AG04449 (cell line): ENCODE data around the gene R3HDM2.
"Not testable (repeated sequence)": the region's sequence is repeated elsewhere in the genome, so short reads cannot be mapped to it uniquely, and the experiment has no call there.

Experiments
- CTCF ChIA-PET: fragments of 350-600 bp; formaldehyde crosslinking; extraction: SDS; loops from one replicate; lab custom pipeline; 2021; ENCODE audit warnings: antibody characterized with exemption; lab: Yijun Ruan, JAX
- POLR2A ChIA-PET: fragments of 400-600, 350-600 bp; formaldehyde crosslinking; extraction: SDS; loops from one replicate; lab custom pipeline; 2020; ENCODE audit warnings: antibody characterized with exemption, inconsistent platforms; lab: Yijun Ruan, JAX
- DNase-seq: peaks from one replicate; pipeline ENCODE4 v3.0.0-alpha.2; 2010; ENCODE audit warnings: low read depth, low spot score
- H3K4me3 ChIP-seq: 2 replicates; pipeline ENCODE4 v1.5.1; 2011; ENCODE audit warnings: low read depth, mild to moderate bottlenecking, control low read depth, low read length
- TF ChIP-seq, protein P1 (sequence below): IDR thresholded peaks from one replicate; pipeline ENCODE4 v1.5.1; 2011; ENCODE audit warnings: mild to moderate bottlenecking, moderate library complexity, low read length, control low read depth, inconsistent platforms; ENCODE audit not compliant: insufficient read depth; ENCODE audit errors: missing control alignments

Gene R3HDM2

DNA sequence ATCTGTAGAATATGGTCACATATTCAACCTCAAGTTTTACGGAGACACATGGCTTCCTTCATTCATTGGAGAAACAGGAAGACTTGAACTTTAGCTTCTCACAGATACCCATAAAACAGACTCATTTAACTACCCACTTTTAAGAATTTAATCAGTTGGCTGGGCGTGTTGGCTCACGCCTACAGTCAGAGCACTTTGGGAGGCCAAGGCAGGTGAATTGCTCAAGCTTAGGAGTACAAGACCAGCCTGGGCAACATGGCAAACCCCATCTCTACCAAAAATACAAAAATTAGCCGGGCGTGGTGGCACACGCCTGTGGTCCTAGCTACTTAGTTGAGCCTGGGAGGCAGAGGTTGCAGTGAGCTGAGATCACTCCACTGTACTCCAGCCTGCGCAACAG lies 115.2 kb downstream of the R3HDM2 start:
- no peak for DNase-seq
- no peak overlapping the region for H3K4me3 ChIP-seq
- TF ChIP-seq, protein P1, sequence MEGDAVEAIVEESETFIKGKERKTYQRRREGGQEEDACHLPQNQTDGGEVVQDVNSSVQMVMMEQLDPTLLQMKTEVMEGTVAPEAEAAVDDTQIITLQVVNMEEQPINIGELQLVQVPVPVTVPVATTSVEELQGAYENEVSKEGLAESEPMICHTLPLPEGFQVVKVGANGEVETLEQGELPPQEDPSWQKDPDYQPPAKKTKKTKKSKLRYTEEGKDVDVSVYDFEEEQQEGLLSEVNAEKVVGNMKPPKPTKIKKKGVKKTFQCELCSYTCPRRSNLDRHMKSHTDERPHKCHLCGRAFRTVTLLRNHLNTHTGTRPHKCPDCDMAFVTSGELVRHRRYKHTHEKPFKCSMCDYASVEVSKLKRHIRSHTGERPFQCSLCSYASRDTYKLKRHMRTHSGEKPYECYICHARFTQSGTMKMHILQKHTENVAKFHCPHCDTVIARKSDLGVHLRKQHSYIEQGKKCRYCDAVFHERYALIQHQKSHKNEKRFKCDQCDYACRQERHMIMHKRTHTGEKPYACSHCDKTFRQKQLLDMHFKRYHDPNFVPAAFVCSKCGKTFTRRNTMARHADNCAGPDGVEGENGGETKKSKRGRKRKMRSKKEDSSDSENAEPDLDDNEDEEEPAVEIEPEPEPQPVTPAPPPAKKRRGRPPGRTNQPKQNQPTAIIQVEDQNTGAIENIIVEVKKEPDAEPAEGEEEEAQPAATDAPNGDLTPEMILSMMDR = no peak
- POLR2A ChIA-PET = no interaction called here
- CTCF ChIA-PET = interaction anchor here (1.0 to 8.0 kb wide), 5 partner anchors 7 to 138 kb away, joined by 3 to 51 read pairs (median 3); no protein-coding TSS in a partner anchor

DNA sequence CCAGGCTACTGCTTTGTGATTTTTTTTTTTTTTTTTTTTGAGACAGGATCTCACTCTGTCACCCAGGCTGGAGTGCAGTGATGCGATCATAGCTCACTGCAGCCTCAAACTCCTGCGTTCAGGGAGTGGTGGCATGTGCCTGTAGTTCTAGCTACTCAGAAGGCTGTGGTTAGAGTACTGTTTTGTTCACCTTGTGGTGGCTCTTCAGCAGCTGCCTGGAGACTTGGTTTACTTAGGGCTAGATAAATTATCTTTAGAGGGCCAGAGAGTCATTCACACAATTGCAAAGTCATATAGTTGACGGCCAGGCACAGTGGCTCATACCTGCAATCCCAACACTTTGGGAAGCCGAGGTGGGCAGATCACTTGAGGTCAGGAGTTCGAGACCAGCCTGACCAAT lies 118.6 kb downstream of the R3HDM2 start:
- not testable (repeated sequence) for H3K4me3 ChIP-seq, DNase-seq
- ChIA-PET CTCF (interaction anchor here (0.7 to 16.2 kb wide), 5 partner anchors 9 to 147 kb away, joined by 3 to 449 read pairs (median 7); partner anchors contain the start of genes GLI1 and INHBE), POLR2A (interaction anchor here (0.5 kb wide), 1 partner anchor 152 kb away, joined by 4 read pairs; no protein-coding TSS in a partner anchor)

DNA sequence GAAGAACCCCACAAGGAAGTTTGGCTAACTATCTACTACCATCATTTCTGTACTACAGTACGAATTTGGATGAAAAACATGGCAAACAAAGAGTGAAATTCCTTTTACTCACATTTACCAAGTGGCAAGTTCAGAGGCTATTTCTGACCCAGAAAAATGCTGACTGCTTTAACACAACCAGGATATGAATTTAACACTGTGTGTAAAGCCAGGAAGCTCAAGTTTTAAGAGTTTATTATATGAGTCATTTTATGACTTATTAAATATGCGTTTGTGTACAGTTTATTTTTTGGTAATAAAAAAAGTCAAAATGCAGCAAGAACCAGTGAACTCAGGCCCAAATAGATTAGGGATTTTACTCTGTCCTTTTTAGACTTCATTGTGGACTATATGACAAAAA lies 121.4 kb downstream of the R3HDM2 start:
- no peak overlapping the region for H3K4me3 ChIP-seq
- TF ChIP-seq, protein P1 = no peak
- CTCF ChIA-PET = interaction anchor here (0.6 to 16.2 kb wide), 13 partner anchors 9 to 151 kb away, joined by 3 to 449 read pairs (median 4); partner anchors contain the start of genes GLI1 and INHBE
- peak; percentile 9 for DNase-seq
- POLR2A ChIA-PET = interaction anchor here (1.2 kb wide), 1 partner anchor 145 kb away, joined by 4 read pairs; the partner anchor contains the start of gene INHBE

DNA sequence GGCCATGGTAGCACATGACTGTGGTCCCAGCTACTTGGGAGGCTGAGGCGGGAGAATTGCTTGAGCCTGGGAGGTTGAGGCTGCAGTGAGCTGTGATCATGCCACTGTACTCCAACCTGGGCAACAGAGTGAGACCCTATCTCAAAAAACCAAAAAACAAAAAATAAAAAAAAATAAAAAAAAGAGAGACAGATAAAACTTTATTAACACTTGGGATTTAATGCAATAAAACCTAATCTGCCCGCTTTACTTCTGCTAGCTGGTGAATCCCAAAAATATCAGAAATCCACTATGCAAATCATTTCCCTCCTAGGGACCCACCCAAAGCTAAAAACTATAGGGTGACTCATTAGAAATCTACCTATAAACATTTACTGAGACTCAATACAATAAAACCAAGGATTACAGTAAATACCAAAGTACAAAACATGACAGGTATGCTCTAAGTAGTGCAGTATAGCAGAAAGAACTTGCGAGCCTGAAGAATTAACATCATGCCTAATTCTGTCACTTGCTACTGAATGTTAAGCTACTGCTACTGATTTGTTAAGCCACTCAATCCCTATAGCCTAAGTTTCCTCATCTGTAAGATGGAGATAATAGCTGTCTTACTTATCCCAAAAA lies 129.8 kb downstream of the R3HDM2 start:
- no peak for DNase-seq
- ChIA-PET POLR2A (interaction anchor here (0.6 to 0.7 kb wide), 2 partner anchors 217 to 642 kb away, joined by 3 read pairs; no protein-coding TSS in a partner anchor), CTCF (interaction anchor here (0.9 to 16.2 kb wide), 7 partner anchors 10 to 158 kb away, joined by 4 to 449 read pairs (median 7); partner anchors contain the start of genes GLI1 and INHBE)
- TF ChIP-seq, protein P1 = no peak
- H3K4me3 ChIP-seq = no peak overlapping the region

DNA sequence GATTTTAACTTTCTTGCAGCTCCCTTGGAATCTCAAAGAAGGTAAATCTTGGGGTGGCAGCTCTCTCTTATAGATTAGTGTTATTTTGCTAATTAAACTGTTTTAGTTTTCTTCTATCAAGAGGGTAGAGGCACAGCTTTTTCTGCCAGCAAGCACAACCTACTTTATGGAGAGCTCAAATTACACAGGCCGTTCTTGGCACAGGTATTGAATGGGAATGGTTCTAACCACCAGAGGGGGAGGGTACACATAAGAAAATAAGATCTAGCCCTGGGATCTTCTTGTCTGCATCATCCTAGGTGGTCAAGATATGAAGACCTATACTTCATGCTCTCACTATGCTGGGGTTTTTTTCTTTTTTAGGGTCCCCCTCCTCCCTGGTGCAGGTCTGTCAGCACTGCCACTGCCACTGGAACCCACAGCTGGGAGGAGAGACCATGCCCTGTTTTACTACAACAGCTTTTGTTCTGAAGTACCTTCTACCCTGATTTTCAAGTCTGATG lies 131.3 kb downstream of the R3HDM2 start:
- CTCF ChIA-PET = interaction anchor here (0.8 to 16.2 kb wide), 8 partner anchors 8 to 163 kb away, joined by 3 to 449 read pairs (median 6); partner anchors contain the start of gene INHBE
- POLR2A ChIA-PET = no interaction called here
- no peak overlapping the region for H3K4me3 ChIP-seq
- TF ChIP-seq, protein P1 = no peak
- DNase-seq = no peak

DNA sequence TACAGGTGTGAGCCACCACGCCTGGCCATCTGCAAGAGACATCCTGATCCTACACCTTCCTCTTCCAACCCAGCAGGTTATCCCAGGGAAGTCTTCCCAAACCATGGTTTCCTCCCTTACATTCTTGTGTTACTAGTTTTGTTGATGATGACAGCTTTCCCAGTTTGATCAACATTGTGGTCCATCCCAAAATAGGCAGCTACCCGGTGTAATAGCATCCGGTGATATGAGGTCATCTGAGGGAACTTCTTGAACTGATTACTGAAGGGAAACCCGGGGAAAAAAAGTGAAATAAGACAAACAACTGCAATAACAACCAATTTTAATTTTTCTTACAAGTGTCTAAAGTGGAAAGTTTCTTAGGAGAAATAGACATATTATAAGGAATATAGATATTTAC lies 134.6 kb downstream of the R3HDM2 start:
- DNase-seq = no peak
- TF ChIP-seq, protein P1 = no peak
- no peak overlapping the region for H3K4me3 ChIP-seq
- ChIA-PET POLR2A (no interaction called here), CTCF (interaction anchor here (1.2 to 2.0 kb wide), 3 partner anchors 19 to 162 kb away, joined by 3 to 8 read pairs (median 5); no protein-coding TSS in a partner anchor)

DNA sequence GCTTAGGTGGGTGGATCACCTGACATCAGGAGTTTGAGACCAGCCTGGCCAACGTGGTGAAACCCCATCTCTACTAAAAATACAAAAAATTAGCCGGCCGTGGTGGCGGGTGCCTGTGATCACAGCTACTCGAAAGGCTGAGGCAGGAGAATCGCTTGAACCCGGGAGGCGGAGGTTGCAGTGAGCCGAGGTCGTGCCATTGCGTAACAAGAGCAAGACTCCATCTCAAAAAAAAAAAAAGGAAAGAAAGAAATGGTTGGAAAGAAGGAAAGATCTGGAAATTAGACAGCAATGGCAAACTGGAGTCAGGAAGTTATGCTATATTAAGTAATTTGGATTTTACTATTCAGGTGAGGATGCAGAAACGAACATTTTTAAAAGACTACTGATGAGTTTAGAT lies 148.8 kb downstream of the R3HDM2 start:
- ChIA-PET CTCF (interaction anchor here (0.9 to 2.6 kb wide), 9 partner anchors 9 to 176 kb away, joined by 3 to 13 read pairs (median 3); no protein-coding TSS in a partner anchor), POLR2A (interaction anchor here (0.7 kb wide), 1 partner anchor 679 kb away, joined by 3 read pairs; no protein-coding TSS in a partner anchor)
- DNase-seq, H3K4me3 ChIP-seq: not testable (repeated sequence)
